ENCODE results near the gene ITPRIPL1.

Gene ITPRIPL1

GRCh38 chr2:96345438-96345837 lies 20.3 kb downstream of the ITPRIPL1 start:
- no peak for DNase-seq (ENCODE audit: low spot score)
- peak; percentile 3 for TF ChIP-seq CTCF (IDR thresholded peaks at IDR 0.05; ENCODE audit: extremely low read depth, missing control alignments)

GRCh38 chr2:96345868-96346462 lies 20.8 kb downstream of the ITPRIPL1 start:
- no peak for DNase-seq (ENCODE audit: low spot score)
- TF ChIP-seq CTCF (IDR thresholded peaks at IDR 0.05; ENCODE audit: extremely low read depth, missing control alignments): no peak

- no peak for TF ChIP-seq CTCF (IDR thresholded peaks at IDR 0.05; ENCODE audit: extremely low read depth, missing control alignments)
- DNase-seq (ENCODE audit: low spot score): no peak
These were observed 22.3 kb downstream of the ITPRIPL1 start for GRCh38 chr2:96347395-96347794.

- no peak for TF ChIP-seq CTCF (IDR thresholded peaks at IDR 0.05; ENCODE audit: extremely low read depth, missing control alignments)
- DNase-seq (ENCODE audit: low spot score): no peak
These were observed 28.0 kb downstream of the ITPRIPL1 start for GRCh38 chr2:96353032-96353561.

GRCh38 chr2:96353606-96354101 lies 28.5 kb downstream of the ITPRIPL1 start:
- no peak for TF ChIP-seq CTCF (IDR thresholded peaks at IDR 0.05; ENCODE audit: extremely low read depth, missing control alignments)
- no peak for DNase-seq (ENCODE audit: low spot score)

GRCh38 chr2:96354492-96354891 lies 29.4 kb downstream of the ITPRIPL1 start:
- no peak for DNase-seq (ENCODE audit: low spot score)
- no peak for TF ChIP-seq CTCF (IDR thresholded peaks at IDR 0.05; ENCODE audit: extremely low read depth, missing control alignments)

GRCh38 chr2:96356889-96357288 lies 31.8 kb downstream of the ITPRIPL1 start:
- DNase-seq (ENCODE audit: low spot score): no peak
- no peak for TF ChIP-seq CTCF (IDR thresholded peaks at IDR 0.05; ENCODE audit: extremely low read depth, missing control alignments)

All from GM20000 (cell line).